CD1c-positive myeloid dendritic cell (primary cell): ENCODE data around the gene OXCT2.
A peak's percentile ranks its signal among the peaks of the same experiment; 100 is the strongest.

Experiments
- DNase-seq: peaks from one replicate; pipeline ENCODE4 v3.0.0-alpha.2; 2016; ENCODE audit errors: extremely low spot score

The OXCT2 gene

GRCh38 chr1:39762550-39763540 is 8.3 kb downstream of the OXCT2 start:
- no peak for DNase-seq

- DNase-seq: no peak
These were observed 9.4 kb downstream of the OXCT2 start for GRCh38 chr1:39761557-39762260.

- no peak for DNase-seq
These were observed 10.1 kb downstream of the OXCT2 start for GRCh38 chr1:39761016-39761415.

GRCh38 chr1:39760074-39761008 is 10.8 kb downstream of the OXCT2 start:
- no peak for DNase-seq

- DNase-seq: no peak
These were observed 11.8 kb downstream of the OXCT2 start for GRCh38 chr1:39759436-39759726.

GRCh38 chr1:39758556-39759435 is 12.4 kb downstream of the OXCT2 start:
- DNase-seq: no peak

GRCh38 chr1:39757501-39757900 is 13.6 kb downstream of the OXCT2 start:
- no peak for DNase-seq

GRCh38 chr1:39755965-39756659 is 15.0 kb downstream of the OXCT2 start:
- no peak for DNase-seq

- DNase-seq: no peak
These were observed 16.1 kb downstream of the OXCT2 start for GRCh38 chr1:39754906-39755504.

- DNase-seq: no peak
These were observed 17.1 kb downstream of the OXCT2 start for GRCh38 chr1:39754026-39754570.

GRCh38 chr1:39753132-39754025 is 17.8 kb downstream of the OXCT2 start:
- no peak for DNase-seq

- DNase-seq: no peak
These were observed 18.4 kb downstream of the OXCT2 start for GRCh38 chr1:39752703-39753102.

GRCh38 chr1:39751595-39751994 is 19.6 kb downstream of the OXCT2 start:
- no peak for DNase-seq

- no peak for DNase-seq
These were observed 26.0 kb downstream of the OXCT2 start for GRCh38 chr1:39745016-39745670.

- DNase-seq: peak; percentile 91
These were observed 32.4 kb downstream of the OXCT2 start, which contains the start of gene PPIE for GRCh38 chr1:39738622-39739366. TSS of gene PPIE (plus strand) at chr1:39738882. CDS start at chr1:39738901, 19 bp downstream.

GRCh38 chr1:39737546-39738169 is 33.5 kb downstream of the OXCT2 start:
- DNase-seq: no peak

GRCh38 chr1:39735731-39736130 is 35.4 kb downstream of the OXCT2 start:
- no peak for DNase-seq
